Stimulated activated CD8-positive, alpha-beta memory T cell treated with anti-CD3 and anti-CD28 coated beads, Interleukin-7, amount 100 ng/mL, for 4 hours (primary cell): ENCODE measurements around the gene CATSPERB.
"Not testable (repeated sequence)": the region's sequence is repeated elsewhere in the genome, so short reads cannot be mapped to it uniquely, and the experiment has no call there.

Experiments
- DNase-seq, 2 donors: peaks; one replicate each; pipeline ENCODE4 v3.0.0-alpha.2; 2020; ENCODE audit warnings: low read depth in 2 of 2

CATSPERB gene

GRCh38 chr14:91737619-91738018 lies 5.7 kb upstream of the CATSPERB start:
- DNase-seq: no peak

DNA sequence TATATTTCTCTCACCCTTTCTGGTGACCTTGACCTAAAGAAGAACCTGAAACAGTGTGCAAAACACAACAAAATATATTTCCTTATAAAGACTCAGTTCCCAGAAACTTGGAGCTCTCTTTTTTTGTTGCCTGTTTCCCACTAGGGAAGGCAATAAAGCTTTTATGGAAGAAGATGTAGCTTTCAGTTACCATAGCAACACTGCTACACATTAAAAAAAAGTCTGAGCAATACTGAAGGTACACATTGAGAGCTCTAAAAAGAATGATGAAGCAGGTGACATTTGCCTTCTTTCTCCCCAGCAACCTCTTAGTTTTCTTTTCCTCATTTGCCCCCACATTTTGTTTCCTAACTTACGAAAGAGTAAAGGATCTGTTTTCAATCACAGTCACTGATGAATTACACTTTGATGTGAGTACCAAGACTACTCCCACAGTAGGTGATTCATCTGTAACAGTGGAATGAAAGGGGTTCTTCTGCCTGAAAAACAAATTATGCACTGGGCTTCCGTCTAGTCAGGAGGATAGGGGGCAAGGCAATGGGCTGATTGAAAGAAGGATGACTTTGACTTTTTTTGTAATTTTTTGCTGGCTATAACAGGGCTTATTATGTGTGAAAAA lies 1.1 kb upstream of the CATSPERB start:
- DNase-seq: no peak

DNA sequence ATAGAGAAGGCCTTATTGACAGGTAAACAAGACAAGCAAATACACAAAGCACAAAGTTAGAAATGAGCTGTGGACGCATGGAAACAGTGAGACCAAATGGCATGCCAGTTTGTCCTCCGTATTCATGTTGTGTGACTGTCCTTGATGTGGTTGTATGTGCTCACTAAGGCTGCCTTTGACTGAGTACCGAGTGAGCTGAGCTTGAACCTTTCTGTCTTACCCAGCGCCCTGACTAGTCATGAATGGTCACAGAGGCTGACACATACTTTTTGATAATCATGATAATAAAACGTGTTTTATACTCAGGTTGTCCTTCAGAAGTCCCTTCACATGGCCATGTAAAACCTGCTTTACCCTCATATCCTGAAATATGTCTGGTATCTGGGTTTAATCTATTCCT lies 553 bp upstream of the CATSPERB start:
- DNase-seq: no peak

DNA sequence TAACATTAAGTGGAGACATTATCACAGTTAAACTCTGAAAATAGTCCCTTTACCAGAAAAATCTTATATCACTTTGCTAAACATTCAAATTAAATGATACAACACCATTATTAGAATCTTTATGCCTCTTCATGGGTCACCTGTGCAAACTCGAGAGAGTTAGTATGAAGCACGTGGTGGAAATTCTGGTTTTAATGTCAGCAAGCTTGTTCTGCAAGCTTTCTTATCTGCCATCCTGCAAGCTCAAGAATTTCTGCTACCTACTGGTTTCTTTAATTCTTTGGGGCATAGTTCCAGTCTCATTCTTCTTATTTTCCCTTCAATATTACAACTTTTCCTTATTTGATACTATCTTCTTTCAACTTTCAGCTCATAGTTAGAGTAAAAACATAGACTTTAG lies 868 bp downstream of the CATSPERB start:
- DNase-seq: no peak

DNA sequence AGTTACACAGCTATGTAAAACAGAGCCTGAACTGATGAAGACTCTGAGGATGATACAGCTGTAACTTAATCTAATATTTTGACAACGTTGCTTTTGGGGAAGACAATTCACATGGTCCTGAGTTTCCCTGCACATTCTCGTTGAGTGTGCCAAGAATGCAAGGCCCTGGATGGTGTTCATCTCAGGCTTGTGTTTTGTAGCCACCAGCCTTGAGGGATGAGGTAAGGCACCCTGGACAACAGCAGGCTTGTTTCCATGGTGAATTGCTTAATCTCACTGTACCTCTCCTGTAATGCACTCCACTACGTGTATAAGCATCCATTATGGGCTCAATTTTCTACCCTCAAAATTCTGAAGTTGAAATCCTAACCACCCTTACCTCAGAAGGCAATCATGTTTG lies 2.1 kb downstream of the CATSPERB start:
- DNase-seq: no peak

DNA sequence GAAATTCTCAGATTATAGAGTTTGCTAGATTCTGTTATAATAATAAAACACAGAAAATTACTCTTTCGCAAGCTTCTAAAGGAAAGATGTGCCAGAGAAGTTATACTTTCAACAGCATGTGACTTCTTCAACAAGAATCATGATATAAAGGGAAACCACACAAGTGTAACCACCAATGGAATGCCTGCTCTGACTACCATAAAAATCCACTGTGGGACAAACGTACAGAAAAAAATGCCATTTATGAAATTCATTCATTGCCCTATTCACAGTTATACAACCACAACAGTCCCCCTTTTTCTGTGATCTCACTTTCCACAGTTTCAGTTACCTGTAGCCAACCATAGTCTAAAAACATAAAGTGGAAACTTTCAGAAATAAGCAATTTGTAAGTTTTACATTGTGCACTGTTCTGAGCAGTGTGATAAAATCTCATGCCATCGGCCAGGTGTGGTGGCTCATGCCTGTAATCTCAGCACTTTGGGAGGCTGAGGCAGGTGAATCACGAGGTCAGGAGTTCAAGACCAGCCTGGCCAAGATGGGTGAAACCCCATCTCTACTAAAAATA lies 3.2 kb downstream of the CATSPERB start:
- no peak for DNase-seq

DNA sequence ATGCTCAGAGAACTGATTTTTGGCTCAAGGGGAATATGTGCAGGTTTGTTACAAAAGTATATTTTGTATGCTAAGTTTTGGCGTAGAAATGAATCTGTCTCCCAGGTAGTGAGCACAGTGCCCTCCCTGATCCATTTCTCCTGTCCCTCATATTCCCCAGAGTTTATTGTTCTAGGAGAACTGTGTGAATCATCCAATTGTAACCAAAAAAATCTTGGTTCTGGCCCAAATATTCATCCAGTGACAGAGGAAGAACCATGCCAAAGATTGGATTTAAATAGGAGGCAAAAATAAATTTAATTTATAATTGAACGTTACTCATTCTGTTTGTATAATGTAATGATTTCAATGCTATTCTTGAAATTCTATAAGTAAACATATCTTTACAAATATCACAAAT lies 4.8 kb downstream of the CATSPERB start:
- no peak for DNase-seq

DNA sequence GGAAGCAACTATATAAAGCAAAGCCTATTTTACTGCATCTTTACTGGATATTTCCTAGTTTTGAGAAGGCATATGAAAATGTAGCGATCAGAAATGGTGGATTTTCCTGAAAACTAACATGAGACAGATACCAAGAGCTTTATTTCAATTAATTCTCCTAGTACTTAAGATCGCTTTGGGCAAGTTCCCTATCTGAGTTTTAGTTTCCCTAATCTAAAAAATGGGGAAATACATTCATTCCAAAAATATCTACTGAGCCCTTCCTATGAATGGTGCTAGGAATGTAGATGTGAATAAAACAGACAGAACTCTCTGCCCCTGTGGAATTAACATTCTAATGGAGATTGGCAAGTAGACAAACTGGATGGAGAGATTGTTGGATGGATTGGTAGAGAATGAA lies 8.4 kb downstream of the CATSPERB start:
- DNase-seq: no peak

- DNase-seq: no peak
These were observed 9.5 kb downstream of the CATSPERB start for GRCh38 chr14:91722386-91722785.

DNA sequence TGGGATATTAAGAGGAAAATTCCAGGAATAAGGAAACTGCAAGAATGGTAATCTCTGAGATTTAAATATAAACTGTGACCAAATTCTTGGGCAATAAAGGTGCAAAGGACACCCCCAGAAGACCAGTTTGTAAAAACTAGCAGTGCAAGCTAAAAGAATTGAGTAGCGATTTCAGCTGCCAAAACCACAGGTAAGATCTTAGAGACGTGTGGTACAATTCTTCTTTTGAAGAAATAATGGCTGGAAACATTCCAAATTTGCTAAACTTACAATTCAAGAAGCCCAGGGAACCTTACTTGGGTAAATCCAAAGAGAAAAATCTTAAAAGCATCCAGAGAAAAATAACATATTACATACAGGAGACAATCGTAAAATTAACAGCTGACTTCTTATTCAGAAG lies 12.0 kb downstream of the CATSPERB start:
- no peak for DNase-seq

GRCh38 chr14:91716999-91717398 lies 14.9 kb downstream of the CATSPERB start:
- no peak for DNase-seq

- peak; percentile 0 to 16 for DNase-seq
These were observed 17.1 kb downstream of the CATSPERB start for GRCh38 chr14:91714805-91715204.

- no peak for DNase-seq
These were observed 23.1 kb downstream of the CATSPERB start for GRCh38 chr14:91708795-91709194.

DNA sequence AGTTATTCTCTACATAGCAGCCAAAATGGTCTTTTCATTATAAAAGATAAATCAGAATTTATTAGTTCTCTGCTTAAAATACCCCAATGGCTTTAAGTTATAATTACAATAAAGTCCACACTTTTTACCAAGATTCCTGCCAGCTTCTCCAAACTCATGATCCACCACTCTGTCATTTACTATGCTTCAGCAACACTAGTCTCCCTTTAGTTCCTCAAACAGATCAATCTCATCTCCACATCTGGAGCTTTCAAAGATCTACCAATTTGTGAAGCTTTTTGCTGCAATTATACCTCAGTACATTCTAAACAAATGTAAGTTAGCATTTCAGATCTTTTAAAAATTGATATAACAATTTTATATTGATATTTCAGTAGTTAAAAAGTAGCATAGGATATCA lies 24.9 kb downstream of the CATSPERB start:
- no peak for DNase-seq

GRCh38 chr14:91694643-91695042 lies 37.2 kb downstream of the CATSPERB start:
- no peak for DNase-seq

- no peak for DNase-seq
These were observed 38.5 kb downstream of the CATSPERB start for GRCh38 chr14:91693346-91693745.

DNA sequence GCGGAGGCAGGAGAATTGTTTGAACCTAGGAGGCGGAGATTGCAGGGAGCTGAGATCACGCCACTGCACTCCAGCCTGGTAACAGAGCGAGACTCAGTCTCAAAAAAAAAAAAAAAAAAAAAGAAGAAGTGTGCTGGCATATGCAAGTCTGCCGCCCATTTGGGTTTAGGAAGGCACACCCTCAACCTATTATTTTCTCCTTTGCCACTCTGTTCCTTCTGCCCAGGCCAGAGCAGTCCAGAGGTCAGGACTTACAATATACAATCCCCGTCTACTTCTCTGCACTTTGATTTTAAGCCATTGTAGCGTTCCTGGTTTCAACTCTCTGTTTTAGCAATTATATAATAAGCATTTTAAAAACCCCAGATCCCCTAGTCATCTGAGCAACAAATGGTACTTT lies 39.8 kb downstream of the CATSPERB start:
- DNase-seq: no peak

DNA sequence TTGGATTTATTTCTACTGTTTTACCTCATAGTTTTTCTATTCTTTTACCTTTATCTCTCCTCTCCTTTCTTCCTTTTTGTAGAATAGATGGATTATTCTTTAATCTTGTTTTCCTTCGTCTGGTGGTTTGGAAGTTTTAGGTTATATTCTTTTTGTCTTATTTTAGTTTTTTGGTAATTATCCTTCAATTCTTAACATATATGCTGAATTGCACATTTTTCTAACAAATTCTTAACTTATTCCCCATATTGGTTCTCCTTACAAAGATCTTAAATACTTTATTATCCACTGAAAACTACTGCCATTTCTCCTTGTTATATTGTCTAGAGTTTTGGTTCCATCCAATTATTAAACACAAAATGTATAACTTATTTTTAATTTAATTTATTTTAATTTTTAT lies 42.3 kb downstream of the CATSPERB start:
- no peak for DNase-seq

DNA sequence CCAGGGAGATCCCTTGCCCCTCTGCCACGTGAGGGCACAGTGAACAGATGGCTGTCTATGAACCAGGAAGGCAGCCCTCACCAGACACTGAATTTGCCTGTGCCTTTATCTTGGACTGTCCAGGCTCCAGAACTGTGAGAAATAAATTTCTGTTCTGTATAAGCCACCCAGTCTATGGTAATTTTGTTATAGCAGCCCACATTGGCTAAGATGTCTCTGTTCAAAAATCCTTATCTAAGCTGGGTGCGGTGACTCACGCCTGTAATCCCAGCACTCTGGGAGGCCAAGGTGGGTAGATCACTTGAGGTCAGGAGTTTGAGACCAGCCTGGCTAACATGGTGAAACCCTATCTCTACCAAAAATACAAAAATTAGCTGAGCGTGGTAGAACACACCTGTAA lies 44.5 kb downstream of the CATSPERB start:
- DNase-seq: not testable (repeated sequence)

DNA sequence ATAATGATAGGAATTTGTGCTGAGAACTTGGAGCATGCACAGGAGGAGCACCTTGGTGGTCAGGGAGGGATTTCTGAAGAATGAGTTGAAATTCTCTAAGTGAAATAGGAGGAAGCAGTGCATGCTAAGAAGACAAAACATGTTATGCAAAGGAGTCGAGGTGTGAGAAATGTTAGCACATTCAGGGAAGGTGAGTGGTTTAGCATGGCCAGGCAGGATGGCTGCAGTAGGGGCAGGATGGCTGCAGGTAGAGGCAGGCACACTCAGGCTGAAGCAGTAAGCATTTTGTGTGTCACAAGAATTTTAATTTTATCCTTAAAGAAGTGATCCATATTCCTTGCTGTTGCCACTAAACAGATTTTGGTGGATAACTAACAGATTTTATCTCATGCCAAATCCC lies 46.3 kb downstream of the CATSPERB start:
- DNase-seq: no peak

GRCh38 chr14:91681893-91682563 lies 49.9 kb downstream of the CATSPERB start:
- DNase-seq: no peak

- DNase-seq: no peak
These were observed 50.8 kb downstream of the CATSPERB start for GRCh38 chr14:91681118-91681517.

DNA sequence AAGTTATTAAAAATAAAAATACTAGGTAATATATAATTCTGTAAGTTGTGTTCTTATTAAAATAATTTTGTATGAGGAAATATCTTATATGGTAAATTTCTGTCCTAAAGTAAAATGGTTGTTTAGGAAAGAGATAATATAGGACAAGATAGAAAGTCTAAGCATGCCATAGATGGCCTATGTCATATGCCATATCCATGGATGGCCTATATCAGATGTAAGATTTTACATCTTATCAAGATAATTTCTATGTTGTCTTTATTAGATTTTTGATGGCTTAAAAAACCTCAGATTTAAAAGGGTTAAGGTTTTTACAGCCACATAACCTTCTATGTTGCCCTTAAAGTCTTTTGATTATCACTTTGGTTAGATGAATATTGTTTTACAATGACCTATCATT lies 52.6 kb downstream of the CATSPERB start:
- DNase-seq: no peak

- not testable (repeated sequence) for DNase-seq
These were observed 54.2 kb downstream of the CATSPERB start for GRCh38 chr14:91677687-91678086.
